AML-193 (cell line): Measurements from ENCODE around the gene SERTAD1.

Experiments used
- DNase-seq, 2 experiments: peaks; one replicate each; lab custom pipeline; 2025; lab: John Stamatoyannopoulos, UW

Gene SERTAD1

DNA sequence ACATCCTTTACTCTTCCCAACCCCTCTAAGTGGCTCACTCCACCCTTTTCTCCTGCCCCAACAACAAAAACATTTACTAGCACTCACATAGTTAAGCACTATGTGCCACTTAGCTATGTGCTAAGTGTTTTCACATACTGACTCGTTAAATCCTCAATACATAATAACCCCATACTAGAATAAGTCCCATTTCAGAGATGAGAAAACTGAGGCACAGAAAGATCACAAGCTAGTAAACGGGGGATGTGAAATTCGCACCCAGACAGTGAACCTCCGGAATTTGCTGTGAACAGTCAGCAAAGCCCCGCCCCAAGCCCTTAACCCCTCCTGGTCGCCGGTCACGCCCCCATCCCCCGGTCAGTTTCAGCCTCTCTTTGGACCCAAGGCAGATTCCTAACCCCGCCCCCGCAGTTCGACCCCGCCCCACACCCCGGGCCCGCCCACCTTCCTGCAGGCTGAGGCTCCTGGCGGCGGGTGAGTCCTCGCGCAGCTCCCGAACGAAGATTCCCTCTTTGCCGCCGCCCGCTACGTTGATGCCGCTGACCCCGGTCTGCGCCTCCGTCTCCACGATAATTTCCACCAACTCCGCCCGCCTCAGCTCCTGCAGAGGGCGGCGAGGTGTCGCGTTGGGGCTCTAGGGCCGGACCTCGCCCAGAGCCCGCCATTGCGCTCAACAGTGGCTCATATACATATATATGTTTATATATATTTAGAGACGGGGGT is 22.4 kb downstream of the SERTAD1 start:
- DNase-seq = peak; percentile 69 to 74

DNA sequence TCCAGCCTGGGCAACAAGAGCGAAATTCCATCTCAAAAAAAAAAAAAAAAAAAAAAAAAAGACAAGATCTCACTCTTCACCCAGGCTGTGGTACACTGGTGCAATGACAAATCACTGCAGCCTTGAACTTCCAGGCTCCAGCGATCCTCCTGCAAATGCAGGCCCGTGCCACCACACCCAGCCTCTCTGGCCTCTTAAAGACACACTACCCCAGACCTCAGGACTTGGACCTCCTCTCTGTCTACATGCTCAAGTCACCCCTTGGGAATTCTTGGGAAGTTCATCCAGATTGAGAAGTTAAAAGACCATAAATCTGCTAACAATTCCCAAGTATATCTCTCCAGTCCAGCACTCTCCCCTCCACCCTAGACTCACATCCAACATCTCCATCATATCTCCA is 25.2 kb downstream of the SERTAD1 start:
- no peak for DNase-seq

DNA sequence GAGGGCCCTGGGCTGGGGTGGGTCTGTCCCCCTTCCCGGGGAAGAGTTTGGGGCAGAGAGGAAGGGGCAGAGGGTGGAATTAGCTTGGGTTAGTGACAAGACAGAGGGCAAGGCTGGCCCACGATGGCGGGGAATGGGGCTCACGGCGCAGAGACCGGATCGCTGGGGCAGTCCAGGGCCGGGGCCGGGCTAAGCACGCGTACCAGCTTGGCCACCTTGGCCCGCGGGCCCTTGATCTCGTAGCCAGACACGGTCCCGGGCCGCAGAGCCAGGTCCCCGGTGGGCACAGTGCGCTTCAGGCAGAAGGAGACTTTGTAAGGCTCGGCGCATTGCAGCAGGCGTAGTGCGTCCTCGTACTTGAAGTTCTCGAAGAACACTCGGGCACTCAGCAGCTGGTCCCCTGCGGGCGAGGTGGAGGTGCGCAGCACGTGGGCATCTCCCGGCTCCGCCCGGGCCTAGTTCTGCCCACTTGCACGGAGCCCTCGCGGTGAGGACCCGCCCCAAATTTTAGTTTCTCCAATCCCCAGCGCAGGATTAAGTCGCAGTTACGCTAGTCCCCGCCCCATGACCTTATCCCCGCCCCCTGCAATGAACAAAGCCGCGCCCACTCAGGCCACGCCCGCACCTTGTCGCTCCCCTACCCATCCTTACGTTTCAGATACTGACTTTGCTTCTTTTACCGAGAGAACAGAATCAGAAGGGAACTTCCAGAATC is 27.2 kb downstream of the SERTAD1 start:
- DNase-seq = no peak

DNA sequence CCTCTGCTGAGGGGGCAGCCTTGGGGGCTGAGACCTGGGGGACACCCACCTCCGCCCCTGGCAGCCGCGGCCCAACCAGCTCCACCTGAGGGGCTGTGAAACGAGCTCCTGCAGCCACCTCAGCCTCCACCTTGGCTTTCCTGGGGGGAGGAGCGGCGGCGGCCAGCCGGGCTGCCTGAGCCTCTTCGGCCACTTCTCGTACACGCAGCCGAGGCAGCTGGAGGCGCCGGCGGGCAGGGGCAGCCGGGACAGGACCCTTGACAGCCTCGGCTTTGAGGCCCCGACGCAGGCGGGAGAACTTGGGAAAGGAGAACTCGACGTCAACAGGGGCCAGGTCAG is 28.3 kb downstream of the SERTAD1 start:
- DNase-seq = no peak

DNA sequence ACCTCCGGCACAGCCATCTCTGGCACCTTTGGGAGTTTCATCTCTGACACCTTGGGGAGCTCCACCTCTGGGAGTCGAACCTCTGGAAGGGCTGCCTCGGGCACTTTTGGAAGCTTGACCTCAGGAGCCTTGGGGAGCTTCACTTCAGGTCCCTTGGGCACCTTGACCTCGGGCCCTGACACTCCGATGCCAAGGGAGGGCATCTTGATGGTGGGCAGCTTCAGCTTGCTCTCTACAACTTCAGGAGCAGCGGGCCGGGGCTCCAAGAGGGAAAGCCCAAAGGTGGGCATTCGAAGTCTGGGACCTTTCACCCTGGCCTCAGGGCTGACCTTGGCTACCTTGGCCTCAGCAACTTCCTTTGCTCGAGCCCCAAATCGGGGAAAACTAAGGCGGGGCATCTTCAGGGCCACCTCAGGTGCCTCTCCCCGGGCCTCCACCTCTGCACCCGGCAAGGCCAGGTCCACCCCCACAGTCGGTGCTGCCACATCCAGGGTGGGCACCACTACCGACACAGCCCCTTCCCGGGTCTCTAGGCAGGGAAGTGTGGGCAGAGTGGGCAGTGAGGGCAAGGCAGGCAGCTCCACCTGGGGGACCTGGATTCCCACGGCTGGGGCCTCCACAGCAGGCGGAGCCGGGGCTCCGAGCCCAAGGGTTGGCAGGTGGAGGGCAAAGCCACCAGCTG is 28.8 kb downstream of the SERTAD1 start:
- no peak for DNase-seq

DNA sequence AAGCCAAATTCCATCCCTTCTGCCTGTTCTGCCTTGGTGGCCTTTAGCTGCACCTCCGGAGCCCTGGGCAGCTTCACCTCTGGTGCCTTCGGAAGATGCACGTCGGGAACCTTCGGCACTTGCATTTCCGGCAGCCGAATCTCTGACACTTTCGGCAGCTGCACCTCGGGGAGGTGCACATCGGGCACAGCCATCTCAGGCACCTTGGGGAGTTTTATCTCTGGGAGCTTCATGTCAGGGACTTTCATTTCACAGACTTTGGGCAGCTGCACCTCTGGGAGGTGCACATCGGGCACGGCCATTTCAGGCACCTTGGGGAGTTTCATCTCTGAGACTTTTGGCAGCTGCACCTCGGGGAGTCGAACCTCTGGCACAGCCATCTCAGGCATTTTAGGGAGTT is 29.8 kb downstream of the SERTAD1 start:
- no peak for DNase-seq

DNA sequence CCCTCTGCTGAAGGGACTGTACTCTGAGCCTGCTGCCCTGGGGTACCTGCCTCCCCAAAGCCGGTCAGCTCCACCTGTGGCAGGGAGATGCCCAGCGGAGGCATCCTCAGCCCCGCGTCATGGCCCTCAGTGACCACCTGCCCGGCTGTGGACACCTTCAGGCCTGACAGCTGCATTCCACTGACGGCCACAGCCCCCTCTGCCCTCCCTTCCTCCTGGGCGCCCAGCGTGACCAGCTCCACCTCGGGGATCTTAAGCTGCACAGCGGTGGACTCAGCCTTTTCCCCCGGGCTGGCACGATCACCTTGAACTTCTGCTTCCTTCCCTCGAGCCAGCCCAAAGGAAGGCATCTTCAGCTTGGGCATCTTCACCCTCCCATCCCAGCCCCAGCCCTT is 31.0 kb downstream of the SERTAD1 start:
- no peak for DNase-seq

DNA sequence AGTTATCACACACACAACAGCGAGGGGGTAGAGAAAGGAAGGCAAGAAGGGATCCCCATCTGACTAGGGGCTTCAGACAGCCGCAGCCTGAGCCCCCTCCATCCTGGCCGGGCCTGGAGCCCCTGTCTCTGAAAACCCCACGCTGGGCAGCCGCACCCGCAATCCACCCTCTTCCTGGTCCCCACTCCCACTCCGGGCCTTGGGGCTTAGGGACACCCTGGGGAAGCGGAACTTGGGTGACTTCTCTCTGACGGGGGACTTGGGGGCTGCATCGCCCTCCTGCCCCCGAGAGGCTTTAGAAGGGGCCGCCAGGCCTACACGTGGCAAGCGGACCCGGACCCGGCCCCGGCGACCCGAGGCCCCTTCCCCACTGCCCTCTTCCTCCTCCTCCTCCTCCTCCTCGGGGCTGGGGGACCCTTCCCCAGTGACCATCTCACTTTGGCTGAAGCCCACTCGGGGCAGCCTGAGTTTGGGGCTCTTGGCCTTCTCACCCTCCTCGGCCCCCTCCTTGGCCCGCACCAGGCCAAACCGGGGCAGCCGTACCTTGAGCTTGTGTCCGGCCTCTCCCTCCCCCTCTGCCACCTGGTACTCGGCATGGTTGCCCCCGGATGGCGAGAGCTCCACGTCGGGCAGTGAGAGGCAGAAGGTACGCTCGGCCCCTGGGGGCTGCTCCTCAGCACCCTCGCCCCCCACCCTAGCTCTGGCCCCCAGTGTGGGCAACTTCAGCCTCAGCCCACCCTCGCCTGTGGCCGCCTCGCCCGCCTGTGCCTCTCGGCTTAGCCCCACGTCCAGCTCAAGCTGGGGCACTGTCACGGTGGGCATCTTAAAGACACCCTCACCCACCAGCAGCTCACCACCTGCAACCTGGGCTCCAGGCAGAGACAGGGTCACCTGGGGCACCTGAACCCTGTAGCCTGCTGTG is 31.6 kb downstream of the SERTAD1 start:
- no peak for DNase-seq

DNA sequence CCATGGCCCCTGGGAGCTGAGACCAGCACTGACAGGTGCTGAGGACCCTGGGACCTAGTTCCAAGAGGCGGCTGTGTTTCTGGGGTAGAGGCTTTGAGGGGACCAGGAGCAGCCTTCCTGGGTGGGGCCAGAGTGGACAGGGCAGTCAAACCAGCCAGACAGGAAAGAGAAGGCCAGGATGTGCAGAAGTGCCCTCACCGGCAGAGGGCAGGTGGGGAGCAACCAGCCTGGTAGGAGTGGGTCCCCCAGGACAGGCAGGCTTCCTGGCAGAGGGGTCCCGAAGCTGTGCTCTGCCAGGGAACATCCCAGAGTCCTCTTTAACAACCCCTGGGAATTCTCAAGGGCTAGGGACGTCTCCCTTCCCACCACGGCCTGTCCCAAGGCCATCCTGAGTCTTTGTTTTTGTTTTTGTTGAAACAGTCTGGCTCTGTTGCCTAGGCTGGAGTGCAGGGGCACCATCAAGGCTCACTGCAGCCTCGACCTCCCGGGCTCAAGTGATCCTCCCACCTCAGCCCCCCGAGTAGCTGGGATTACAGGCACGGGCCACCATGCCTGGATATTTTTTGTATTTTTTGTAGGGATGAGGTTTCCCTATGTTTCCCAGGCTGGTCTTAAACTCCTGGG is 32.8 kb downstream of the SERTAD1 start:
- DNase-seq = no peak

DNA sequence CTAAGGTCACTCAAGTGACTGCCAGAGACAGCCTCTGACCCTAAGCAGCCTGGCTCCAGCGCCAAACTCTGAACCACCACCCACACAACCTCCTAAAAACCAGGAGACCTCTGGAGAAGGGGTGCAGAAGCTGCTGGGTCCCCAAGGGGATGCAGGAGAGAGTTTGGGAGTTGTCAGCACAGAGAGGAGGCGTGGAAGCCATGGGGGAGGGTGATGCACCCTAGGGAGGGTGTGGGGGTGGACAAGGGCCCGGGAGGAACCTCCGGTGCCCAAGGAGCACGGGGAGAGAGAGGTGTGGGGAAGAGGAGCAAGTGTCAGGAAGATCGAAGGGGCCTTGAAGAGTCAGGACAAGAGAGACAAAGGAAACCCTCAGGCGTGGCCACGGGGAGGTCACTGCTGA is 33.7 kb downstream of the SERTAD1 start:
- no peak for DNase-seq

DNA sequence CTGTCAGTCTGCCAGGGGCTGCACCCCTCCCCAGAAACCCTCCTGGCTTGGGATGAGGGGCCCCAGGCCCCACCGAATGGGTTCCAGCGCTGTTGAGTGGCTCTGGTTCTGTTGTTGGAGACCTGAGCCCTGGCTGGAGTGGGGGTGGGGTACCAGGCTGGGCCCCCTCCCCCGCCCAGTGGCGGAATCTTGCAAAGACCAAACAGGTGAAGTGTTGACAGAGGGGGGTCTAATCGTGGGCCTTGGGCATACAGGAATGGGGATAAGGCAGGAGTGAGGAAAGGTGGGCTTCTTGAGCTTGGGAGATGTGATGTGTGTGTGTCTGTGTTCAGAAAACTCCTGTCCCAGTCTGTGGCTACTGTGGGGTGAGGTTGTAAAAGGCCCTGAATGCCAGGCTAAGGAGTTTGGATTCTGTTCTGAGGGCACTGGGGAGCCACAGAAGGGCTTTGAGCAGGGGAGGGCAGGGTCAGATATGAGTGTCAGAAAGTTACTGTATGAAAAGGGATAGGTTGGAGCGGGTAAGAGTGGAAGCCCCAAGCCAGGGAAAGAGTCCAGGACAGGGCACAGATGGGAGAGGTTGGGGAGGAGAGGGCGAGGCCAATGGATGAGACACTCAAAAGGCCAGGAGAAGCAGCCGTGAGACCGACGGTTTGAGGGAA is 35.6 kb downstream of the SERTAD1 start, which contains the start of gene HIPK4:
TSS of gene HIPK4 (minus strand) at position 98 of the 659 bp plus-strand sequence. CDS start 279 bp downstream, outside the sequence.
- no peak for DNase-seq

DNA sequence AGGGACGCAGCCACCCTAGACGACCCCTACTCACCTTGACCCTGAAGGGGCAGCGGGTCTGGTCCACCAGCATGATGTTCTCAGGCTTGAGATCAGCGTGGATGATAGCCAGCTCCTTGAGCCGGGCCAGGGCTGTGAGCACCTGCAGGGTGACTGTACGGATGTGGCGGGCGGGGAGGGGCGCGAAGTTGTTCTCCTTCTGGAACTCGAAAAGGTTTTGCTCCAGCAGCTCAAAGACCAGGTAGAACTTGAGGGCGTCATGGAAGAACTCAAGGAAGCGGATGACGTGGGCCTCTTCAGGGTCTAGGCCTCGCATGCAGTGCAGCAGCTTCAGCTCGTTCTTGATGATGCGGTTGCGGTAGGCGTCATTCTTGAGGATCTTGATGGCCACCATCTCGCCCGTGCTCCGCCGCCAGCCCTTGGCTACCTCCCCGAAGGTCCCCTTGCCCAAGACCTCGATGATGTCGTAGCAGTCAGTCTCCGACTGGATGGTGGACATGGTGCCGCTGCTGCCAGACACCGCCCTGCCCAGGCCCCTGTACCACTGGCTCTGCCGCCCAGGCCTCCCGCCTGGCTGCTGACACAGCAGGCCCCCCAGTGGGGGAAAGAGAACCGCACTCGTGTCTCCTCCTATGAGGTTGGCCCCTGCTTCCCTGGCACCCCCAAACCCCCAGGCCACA is 36.2 kb downstream of the SERTAD1 start:
- DNase-seq = no peak

DNA sequence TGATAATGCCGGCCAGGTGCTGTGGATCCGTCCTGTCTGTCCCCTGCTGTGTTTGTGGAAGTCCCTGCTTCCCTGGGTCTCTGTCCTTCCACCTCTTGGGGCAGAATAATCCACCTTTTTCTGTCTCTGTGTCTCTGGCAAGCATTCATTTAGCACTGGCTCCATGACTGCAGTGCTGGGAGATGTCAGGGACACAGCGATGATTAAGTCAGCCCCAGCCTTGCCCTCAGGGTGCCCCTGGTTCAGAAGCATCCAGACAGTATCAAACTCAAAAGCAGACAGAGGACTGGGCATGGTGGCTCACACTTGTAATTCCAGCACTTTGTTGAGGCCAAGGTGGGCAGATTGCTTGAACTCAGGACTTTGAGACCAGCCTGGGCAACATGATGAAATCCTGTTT is 37.3 kb downstream of the SERTAD1 start:
- DNase-seq = no peak

DNA sequence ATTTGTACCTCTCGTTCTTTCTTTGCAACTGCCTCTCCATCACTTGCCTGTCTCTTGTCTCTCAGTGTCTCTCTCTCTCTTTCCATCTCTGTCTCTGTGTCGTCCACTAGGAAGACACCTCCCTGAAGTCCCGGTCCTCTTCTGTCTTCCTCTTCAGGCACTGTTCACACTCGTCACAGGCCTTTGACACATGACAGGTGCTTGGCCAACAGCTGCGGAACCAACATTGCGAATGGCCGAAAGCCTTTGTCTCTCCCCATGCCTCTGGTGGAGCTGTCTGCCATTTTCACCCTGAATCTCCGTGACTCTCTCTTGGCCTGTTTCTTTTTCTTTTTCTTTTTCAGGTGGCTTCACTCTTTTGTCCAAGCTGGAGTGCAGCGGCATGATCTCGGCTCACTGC is 38.6 kb downstream of the SERTAD1 start:
- DNase-seq = no peak

DNA sequence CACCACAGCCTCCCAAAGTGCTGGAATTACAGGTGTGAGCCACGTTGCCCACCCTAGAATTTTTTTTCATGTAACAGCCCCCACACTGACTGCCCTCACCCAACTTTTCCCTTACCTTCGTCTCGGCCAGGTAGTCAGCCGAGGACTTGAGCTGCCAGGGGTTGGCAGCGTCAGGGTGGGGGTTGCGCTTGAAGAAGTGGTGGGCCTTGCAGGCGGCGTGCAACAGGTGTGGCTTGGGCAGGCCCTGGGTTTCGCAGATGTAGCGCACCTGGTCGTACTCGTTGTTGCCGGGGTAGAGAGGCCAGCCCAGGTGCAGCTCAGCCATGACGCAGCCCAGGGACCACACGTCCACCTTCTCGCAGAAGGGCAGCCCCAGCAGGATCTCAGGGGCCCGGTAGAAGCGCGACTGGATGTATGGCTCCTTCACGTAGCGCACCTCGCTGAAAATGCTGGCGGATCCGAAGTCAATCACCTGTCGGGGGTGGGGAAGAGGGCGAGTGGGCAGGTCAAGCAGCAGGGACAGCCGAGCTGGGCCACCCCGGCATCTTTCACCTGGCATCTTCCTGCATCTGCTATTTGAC is 42.0 kb downstream of the SERTAD1 start:
- DNase-seq = no peak

DNA sequence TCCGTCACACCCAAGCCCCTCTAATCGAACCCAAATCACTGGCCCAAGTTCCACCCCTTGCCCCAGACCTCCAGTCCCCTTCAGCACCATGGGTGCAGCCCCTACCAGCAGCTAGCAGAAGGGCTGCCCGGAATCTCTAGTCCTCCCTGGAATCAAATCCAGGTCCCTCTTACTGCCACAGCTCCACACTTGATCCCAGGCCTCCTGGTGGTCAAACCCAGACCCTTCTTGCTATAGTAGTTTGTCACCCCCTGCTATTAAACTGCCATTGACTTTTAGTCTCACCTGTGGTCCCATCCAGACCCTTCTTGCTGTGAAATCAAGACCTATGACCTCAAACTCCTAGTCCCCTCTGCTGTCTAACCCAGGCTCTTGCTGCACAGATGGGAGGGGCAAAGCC is 44.5 kb downstream of the SERTAD1 start:
- DNase-seq = no peak

DNA sequence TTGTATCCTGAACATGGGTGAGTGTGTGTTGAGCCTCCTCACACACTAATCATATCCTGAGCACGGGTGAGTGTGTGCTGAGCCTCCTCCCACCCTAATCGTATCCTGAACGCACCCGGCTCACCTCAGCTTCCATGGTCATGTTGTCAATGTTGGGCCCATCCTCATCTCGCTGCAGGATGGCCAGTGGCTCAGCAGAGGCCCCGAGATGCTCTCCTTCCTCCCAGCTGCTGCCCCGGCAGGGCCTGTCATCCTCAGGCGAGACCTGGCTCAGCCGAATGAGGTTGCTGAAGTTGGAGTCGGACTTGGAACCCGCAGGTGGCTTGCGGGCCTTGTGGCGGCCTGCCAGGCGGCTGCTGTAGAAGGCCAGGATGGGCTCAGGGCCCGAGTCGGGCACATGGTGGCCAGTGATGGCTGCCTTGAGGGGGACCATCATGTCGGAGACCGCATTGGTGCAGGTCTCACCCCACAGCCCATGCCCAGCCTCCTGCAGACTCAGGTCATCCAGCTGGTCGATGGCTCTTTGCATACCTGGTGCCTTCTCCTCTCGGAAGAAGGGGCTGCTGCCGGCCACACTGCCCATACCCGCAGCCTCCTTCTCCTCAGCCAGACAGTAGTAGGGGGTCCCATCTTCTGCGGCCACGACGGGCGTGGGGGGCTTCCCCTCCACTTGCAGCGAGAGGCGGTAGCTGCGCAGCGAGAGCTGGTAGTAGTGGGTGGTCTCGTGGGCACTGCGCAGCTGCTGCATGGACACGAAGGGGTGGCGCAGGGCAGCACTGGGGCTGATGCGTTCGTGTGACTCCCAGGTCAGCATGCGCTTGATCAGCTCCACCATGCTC is 45.4 kb downstream of the SERTAD1 start:
- DNase-seq = no peak

DNA sequence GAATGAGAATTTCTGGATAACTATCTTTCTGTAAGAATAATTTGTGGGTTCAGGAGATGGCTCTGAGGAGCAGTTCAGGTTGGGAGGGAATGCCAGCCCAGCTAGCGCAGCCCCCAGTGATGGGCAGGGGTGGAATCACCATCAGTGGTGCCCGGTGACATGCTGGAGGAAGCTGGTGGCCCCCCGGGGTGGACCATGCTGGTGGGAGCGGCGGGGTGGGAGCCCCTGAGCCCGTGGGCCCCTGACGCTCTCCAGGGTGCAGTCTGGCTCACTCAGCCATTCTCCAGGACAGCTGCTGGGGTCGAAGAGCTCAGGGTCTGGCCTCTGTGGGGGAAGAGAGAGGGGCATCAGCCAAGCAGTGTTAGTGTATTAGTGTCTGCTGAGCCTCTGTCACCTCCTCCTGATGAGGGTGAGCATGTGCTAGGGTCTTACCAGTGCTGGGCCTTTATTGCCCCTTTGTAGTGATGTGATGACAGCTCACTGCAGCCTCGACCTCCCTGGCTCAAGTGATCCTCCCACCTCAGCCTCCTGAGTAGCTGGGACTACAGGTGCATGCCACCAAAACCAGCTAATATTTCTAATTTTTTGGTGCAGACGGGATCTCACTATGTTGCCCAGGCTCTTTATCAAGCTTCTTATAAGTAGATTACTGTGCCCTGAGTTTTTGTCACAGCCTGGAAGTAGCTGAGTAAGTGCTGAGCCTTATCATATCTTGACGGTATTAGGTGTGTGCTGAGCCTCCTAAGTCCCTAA is 46.2 kb downstream of the SERTAD1 start:
- no peak for DNase-seq
